ENCODE data around the gene TPST2. TPM values are rescaled to one million over a fixed set of nuclear protein-coding genes. Genes with fewer than 3 reads are reported as not detected.

Gene TPST2
- total RNA-seq, 2 donors from 2014 or later, result 37.7 to 82.3 TPM

- H3K9me3 ChIP-seq, result no peaks in the 10 kb centered on the region
- H3K36me3 ChIP-seq, result no peaks in the 10 kb centered on the region
- no peak overlapping the region for H3K27ac ChIP-seq
- H3K4me1 ChIP-seq (ENCODE audit: control insufficient read depth in 1 of 2, low read depth in 2 of 2), result peaks cover under 1 to 8% of the 10 kb centered on the region in 2 donors
- TF ChIP-seq CTCF (IDR thresholded peaks at IDR 0.05), result no peak
- H3K27me3 ChIP-seq (replicated peaks; ENCODE audit: insufficient read depth), result no peaks in the 10 kb centered on the region
- no peak for DNase-seq (ENCODE audit: low spot score)
- no peak overlapping the region for H3K4me3 ChIP-seq
- no peak for ATAC-seq (ENCODE audit: insufficient number of reproducible peaks, low FRiP score, low read depth)
Measured at GRCh38 chr22:26522012-26522411, 67.9 kb downstream of the TPST2 start.

- Histone ChIP-seq H3K27ac (no peak overlapping the region), H3K27me3 (replicated peaks; ENCODE audit: insufficient read depth) (no peaks in the 10 kb centered on the region), H3K9me3 (no peaks in the 10 kb centered on the region), H3K36me3 (no peaks in the 10 kb centered on the region), H3K4me3 (no peak overlapping the region), H3K4me1 (ENCODE audit: control insufficient read depth in 1 of 2, low read depth in 2 of 2) (peaks cover 8 to 10% of the 10 kb centered on the region in 2 donors)
- no peak for TF ChIP-seq CTCF (IDR thresholded peaks at IDR 0.05)
- DNase-seq (ENCODE audit: low spot score), result no peak
- no peak for ATAC-seq (ENCODE audit: insufficient number of reproducible peaks, low FRiP score, low read depth)
Measured at GRCh38 chr22:26517429-26517828, 72.5 kb downstream of the TPST2 start.

GRCh38 chr22:26516503-26516902, 73.4 kb downstream of the TPST2 start:
- Histone ChIP-seq H3K4me3 (no peak overlapping the region), H3K9me3 (no peaks in the 10 kb centered on the region), H3K27ac (no peak overlapping the region), H3K4me1 (ENCODE audit: control insufficient read depth in 1 of 2, low read depth in 2 of 2) (peaks cover 11 to 12% of the 10 kb centered on the region in 2 donors), H3K27me3 (replicated peaks; ENCODE audit: insufficient read depth) (no peaks in the 10 kb centered on the region), H3K36me3 (no peaks in the 10 kb centered on the region)
- TF ChIP-seq CTCF (IDR thresholded peaks at IDR 0.05), result no peak
- ATAC-seq (ENCODE audit: insufficient number of reproducible peaks, low FRiP score, low read depth) (no peak), DNase-seq (ENCODE audit: low spot score) (no peak)

GRCh38 chr22:26515931-26516330, 74.0 kb downstream of the TPST2 start:
- Histone ChIP-seq H3K4me1 (ENCODE audit: control insufficient read depth in 1 of 2, low read depth in 2 of 2) (peaks cover 14 to 18% of the 10 kb centered on the region in 2 donors), H3K4me3 (no peak overlapping the region), H3K9me3 (no peaks in the 10 kb centered on the region), H3K36me3 (no peaks in the 10 kb centered on the region), H3K27ac (no peak overlapping the region), H3K27me3 (replicated peaks; ENCODE audit: insufficient read depth) (no peaks in the 10 kb centered on the region)
- no peak for ATAC-seq (ENCODE audit: insufficient number of reproducible peaks, low FRiP score, low read depth)
- no peak for TF ChIP-seq CTCF (IDR thresholded peaks at IDR 0.05)
- no peak for DNase-seq (ENCODE audit: low spot score)

- no peak overlapping the region for H3K4me3 ChIP-seq
- H3K4me1 ChIP-seq (ENCODE audit: control insufficient read depth in 1 of 2, low read depth in 2 of 2), result peaks cover 14 to 20% of the 10 kb centered on the region in 2 donors
- DNase-seq (ENCODE audit: low spot score), result no peak
- no peak for ATAC-seq (ENCODE audit: insufficient number of reproducible peaks, low FRiP score, low read depth)
- H3K36me3 ChIP-seq, result peaks cover 6% of the 10 kb centered on the region
- H3K27ac ChIP-seq, result no peak overlapping the region
- H3K9me3 ChIP-seq, result no peaks in the 10 kb centered on the region
- TF ChIP-seq CTCF (IDR thresholded peaks at IDR 0.05), result no peak
- H3K27me3 ChIP-seq (replicated peaks; ENCODE audit: insufficient read depth), result no peaks in the 10 kb centered on the region
Measured at GRCh38 chr22:26514419-26515161, 75.3 kb downstream of the TPST2 start.

Measured in thoracic aorta (tissue), 2 donors.